Embryonic facial prominence (tissue), 1 donor: Measurements from ENCODE around the gene PCSK4.
"Not testable (repeated sequence)": the region's sequence is repeated elsewhere in the genome, so short reads cannot be mapped to it uniquely, and the experiment has no call there.

ENCODE experiments used
- DNase-seq: peaks from one replicate; pipeline ENCODE4 v3.0.0-alpha.2; 2016; ENCODE audit errors: extremely low spot score

The PCSK4 gene

DNA sequence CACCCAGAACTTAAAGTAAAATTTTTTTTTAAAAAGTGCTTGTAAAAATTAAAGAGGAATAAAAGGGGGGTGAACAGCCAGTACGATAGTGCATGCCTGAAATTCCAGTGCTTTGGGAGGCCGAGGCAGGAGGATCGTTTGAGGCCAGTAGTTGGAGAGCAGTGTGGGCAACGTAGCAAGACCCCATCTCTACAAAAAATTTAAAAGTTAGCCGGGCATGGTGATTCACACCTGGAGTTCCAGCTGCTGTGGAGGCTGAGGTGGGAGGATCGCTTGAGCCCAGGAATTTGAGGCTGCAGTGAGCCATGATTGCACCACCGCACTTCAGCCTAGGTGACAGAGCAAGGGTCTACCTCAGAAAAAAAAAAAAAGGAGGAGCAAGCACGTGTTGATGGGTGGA is 14.9 kb upstream of the PCSK4 start:
- DNase-seq: no peak

DNA sequence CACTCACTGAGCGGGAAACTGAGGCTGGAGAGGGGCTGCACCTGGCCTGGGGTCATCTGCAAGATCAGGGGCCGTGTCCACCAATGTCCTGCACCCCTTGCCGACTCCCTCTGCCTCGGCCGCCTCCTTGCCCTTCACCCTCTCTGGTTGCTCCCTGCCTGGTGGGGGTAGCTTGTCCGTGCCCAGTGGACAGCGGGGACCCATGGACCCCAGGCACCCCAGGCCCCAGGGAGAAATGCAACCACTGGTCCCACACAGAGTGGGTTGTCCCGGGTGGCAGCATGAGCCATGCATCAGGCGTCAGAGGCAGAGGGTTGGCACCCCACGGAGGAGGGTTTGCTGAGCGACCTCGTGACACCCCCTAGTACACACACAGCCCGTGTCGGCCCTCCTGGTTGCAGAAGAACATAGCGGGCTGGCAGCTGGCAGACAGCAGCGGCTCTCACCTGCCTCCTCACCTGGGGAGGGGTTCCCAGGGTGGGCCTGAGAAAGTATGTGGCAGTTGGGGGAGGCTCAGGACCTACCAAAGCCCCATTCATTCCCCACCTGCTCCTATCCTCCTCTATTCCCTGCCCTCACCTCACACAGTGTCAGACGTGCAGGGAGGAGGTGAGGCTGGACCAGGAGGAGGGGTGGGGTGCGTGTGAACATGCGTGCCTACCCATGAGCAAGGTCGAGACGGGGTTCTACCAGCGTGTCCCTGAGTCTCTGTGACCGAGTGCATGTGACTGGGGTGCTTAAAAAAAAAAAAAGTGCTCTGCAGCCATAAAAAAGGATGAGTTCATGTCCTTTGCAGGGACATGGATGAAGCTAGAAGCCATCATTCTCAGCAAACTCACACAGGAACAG is 14.0 kb upstream of the PCSK4 start:
- DNase-seq: no peak

DNA sequence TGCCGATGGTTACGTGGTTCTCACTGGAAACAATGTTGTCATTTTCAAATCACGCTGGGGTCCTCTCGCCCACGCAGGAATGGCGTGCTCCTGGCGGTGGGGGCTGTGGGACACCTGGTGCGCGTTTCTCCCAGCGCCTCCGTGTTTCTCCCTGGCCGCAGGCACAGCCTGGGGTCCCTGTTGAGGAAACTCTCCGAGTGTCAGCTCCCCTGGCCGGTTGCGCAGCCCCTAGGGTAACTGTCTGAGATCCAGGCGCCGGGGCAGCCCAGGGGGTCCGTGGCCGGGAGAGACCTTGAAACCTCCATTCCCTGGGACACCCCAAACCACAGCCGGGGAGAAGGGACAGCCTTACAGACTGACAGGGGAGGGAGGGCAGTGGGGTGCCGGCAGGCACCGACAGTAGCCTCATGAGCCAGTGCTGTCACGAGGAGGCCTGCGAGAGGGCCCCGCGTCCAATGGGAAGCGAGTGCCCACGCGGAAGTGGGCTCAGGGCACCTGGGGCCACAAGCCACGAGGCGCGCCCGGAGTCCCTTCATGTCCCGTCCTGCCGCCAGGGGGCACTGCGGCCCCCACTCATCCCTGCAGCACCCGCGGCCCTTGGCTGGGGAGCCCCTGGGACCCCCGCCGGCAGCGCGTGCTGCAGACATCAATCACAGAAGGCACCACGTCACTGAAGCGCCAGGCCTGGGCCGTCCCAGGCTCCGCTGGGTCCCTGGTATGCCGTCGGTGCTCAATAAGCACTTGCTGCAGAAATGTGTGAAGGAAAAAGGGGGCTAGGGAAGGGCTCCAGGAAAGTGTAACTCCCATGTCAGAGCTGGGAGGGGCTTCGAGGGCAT is 13.2 kb upstream of the PCSK4 start:
- DNase-seq: no peak

DNA sequence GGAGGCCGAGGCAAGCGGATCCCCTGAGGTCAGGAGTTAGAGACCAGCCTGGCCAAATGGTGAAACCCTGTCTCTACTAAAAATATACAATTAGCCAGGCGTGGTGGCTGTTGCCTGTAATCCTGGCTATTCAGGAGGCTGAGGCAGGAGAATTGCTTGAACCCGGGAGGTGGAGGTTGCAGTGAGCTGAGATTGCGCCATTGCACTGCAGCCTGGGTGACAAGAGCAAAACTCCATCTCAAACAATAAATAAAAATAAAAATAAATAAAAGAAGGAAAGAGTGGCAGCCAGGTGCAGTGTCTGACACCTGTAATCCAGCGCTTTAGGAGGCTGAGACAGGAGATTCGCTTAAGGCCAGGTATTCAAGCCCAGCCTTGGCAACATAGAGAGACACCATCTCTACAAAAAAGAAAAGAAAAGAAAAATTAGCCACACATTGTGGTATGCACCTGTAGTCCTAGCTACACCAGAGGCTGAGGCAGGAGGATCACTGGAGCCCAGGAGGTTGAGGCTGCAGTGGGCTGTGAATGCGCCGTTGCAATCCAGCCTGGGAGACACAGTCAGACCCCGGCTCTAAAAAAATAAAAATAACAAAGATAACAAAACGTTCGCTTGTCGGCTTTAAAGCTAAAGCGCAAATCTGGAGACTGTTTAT is 12.4 kb upstream of the PCSK4 start:
- no peak for DNase-seq

DNA sequence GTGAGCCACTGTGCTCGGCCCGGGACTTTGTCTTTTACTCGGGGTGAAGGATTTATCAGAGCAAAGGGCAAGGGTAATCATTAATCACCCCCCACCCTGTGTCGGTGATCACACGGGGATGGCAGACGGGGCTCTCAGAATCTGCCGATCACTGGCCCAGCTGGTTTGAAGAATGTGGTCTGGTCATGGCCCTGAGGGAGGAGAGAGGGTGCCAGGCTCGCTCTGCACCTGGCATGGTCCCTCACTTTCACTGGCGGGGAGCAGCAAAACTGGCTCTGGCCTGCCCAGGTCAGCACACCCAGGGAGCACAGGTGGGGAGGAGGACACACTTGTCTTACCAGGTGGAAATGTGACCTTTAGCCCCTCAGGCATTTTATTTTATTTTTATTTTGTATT is 11.0 kb upstream of the PCSK4 start:
- no peak for DNase-seq

DNA sequence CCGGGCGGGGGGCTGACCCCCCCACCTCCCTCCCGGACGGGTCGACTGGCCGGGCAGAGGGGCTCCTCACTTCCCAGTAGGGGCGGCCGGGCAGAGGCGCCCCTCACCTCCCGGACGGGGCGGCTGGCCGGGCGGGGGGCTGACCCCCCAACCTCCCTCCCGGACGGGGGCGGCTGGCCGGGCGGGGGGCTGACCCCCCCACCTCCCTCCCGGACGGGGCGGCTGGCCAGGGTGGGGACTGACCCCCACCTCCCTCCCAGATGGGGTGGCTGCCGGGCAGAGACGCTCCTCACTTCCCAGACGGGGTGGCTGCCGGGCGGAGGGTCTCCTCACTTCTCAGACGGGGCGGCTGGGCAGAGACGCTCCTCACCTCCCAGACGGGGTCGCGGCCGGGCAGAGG is 9.1 kb upstream of the PCSK4 start:
- not testable (repeated sequence) for DNase-seq

DNA sequence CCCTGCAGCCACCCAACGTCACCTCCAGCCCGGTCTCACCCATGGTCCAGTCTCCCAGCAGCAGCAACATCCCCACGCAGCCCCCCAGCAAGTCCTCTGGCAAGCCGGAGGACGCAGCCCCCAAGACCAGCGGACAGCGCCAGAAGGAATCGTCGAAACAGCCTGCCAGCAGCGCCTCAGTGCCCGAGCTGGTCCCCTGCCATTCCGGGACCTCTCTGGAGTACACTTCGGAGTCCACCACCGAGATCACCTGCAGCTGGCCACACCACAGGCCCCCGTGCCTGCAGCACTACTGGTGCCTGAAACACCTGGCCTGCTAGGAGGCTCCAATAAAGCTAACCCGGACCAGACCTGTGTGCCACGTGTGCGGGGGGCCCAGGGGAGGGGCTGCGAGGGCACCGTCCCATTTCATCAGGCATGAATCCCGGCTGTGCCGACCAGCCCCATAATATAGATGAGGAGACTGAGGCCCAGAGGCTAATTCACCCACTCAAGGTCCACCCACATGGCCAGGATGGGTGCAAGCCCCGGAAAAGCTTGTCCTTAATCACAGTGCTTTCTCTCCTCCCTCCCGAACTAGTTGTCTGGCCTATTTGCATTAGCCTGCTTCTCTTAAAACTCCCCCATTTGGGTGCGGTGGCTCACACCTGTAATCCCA is 7.6 kb upstream of the PCSK4 start:
- no peak for DNase-seq

DNA sequence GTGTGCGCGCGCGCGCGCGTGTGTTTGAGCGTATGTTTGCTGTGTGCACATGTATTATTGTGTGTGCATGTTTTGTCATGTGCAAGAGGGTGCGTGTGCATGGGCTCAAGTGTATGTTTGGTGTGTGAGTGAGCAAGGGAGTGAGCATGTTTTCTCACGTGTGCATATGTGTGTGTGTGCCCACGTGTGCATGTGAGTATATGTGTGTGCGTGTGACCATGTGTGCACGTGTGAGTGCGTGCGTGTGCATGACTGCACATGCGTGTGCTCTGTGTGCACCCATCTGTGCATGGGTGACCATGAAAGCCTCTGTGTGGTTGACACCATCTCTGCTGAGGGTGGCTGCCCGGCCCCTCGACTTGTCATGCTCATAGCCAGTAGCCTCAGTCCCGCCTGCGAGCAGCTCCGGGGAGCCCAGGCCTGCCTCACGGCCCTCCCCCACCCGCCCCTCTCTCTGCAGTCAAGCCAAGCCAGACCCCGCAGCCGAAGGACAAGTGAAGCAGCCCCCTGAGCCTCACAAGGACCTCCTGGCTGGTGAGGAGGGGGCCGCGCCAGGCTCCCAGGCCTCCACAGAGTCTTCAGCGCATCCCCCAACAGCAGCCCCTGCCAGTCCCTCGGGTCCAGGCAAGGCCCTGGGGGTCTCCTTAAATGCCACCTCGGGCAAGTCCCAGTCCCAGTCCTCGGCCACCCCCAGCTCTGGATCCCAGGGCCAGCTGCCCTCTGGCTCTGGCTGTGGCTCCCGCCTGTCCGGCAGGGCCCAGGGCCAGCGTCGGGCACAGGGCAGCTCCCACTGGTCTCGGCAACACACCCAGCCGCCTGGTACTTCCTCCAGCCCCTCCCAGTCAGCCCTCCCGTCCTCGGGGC is 6.8 kb upstream of the PCSK4 start:
- DNase-seq: no peak

DNA sequence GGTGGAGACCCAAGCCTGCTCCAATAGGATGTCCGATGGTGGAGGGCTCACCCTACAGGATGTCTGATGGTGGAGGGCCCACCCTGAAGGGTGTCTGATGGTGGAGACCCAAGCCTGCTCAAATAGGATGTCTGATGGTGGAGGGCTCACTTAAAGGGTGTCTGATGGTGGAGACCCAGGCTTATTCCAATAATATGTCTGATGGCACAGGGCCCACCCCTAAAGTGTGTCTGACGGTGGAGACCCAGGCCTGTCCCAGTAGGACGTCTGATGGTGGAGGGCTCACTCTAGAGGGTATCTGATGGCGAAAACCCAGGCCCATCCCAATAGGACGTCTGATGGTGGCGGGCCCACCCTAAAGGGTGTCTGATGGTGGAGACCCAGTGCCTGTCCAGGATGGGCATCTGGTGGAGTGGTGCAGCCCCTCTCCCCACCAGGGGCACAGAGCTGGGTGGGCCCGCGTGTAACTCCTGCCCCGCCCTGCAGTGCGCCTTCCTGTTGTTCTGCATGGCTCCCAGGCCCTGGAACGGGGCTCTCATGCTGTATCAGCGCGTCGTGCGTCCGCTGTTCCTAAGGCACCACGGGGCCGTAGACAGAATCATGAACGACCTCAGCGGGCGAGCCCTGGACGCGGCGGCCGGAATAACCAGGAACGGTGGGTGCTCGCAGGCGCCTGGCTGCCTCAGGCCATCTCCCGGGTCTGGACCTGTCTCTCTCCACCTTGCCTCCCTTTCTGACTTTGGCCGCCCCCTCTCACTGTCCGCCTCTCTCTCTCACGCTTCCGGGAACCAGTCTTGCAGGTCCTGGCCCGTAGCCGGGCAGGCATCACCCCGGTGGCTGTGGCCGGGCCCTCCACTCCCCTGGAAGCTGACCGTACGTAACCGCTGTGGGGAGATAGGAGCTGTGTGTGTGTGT is 5.9 kb upstream of the PCSK4 start:
- DNase-seq: no peak

DNA sequence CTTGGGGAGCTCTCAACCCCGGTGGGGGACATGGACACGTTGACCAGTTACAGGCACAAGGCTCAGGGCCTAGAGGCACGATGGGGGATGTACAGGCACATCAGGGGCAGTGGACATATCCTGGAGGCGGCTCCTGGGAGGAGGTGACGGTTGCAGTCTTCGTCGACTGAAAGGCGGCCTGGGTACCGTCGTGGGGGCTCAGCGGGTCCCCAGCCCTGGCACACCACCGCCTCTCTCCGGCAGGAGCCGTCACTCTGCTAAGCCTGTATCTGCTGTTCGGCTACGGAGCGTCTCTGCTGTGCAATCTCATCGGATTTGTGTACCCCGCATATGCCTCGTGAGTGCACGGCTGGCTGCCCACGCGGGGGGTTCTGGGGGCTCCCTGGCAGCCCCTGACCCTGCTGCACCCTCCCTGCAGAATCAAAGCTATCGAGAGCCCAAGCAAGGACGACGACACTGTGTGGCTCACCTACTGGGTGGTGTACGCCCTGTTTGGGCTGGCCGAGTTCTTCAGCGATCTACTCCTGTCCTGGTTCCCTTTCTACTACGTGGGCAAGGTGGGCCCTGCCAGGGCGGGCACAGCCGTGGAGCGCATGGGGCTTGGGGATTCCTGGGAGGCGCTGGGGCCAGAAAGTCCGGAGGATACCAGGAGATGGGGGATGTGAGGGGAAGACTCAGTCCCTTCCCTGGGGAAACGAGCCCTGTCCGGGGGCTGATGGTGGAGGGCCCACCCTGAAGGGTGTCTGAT is 5.1 kb upstream of the PCSK4 start:
- DNase-seq: no peak

DNA sequence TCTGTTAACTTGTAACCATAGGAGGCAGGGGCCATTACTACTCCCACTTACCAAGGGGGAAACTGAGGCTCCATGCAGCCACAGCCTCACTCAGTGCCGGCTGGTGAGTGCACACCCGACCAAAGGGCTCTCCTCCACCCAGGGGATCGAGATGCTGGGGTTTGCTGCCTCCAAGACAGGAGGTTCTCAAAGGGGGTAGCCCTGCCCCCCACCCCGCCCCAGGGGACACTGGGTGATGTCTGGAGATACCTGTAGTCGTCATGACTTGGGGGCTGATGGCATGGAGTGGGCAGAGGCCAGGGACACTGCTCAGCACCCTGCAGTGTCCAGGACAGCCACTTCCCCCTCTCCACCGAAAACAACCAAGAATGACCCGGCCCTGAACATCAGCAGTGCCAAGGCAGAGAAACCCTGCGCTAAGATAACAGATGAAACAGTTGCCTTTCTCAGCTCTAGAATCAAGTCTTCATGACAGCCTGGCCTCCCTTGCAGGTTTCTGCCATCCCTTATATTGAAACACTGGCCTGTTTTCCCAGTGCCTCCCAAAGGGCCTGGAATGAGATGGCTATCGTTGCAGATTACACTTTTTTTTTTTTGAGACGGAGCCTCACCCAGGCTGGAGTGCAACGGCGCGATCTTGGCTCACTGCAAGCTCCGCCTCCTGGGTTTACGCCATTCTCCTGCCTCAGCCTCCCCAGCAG is 4.1 kb upstream of the PCSK4 start:
- no peak for DNase-seq

DNA sequence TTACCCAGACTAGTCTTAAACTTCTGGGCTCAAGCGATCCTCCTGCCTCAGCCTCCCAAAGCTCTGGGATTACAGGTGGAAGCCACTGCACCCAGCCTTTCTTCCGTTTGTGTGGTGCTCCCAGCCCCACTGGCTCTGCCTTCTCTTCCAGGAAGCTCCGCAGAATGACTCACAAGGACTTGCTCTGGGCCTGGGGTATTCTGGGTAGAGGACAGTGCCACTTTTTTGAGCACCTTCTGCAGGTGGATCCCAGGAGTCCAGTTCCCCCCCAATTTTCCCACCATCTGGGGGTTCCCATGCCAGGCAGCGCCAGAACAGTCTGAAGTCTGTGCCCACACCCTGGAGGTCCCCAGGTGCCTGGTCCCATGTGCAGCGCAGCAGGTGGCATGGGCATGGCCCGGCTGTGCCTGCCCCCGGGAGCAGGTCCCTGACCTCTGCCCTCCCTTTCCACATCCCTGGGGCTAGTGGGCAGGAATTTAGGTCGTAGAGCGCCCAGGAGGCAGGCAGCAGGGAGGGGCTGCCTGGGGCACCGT is 2.4 kb upstream of the PCSK4 start:
- no peak for DNase-seq

DNA sequence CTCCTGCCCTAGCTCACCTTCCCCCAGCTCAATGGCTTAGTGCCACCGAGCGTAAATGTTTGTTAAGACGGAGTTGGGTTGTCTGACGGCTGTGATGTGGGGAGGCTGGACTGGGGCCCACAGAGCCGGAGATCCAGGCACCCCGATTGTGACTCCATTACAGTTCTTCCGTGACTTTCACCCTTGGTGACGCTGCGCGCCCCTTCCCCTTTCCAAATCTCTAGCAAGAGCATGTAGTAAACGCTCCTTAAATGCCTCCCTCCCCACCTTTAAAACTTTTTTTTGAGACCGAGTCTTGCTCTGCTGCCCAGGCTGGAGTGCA is 1.7 kb upstream of the PCSK4 start:
- DNase-seq: no peak

DNA sequence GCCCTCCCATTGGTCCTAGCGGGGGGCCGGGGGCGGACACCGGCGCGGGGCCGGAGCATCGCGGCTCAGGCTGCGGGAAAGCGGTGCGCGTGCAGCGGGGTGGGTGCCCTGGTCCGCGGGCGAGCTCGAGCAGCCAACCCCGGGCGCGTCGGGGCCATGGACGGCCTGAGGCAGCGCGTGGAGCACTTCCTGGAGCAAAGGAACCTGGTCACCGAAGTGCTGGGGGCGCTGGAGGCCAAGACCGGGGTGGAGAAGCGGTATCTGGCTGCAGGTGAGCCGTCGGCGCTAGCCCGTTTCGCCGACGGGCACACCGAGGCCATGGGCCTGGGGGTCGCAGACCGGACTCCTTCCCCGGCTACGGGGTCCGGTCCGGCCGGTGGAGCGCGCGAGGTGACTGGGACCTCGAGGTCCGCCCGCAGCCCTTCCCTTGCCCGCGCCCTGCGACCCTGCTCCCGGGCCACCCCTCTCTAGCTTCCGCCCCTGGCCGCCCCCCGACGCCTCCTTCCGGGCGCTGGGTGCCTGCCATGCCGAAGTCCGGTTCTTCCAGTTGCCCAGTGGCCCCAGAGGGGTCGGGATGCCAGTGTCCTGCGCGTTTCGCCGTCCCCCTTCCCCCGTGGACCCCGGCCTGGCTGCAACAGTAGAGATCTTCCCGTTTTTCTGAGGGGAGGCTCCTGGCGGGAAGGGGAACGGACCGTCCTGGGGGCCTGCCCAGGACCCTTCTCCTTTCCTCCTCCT is 1.1 kb upstream of the PCSK4 start, which contains the start of gene REEP6:
Gene REEP6 (plus strand): TSS at position 68 of the 735 bp plus-strand sequence. CDS start 89 bp downstream, at position 157.
- no peak for DNase-seq

DNA sequence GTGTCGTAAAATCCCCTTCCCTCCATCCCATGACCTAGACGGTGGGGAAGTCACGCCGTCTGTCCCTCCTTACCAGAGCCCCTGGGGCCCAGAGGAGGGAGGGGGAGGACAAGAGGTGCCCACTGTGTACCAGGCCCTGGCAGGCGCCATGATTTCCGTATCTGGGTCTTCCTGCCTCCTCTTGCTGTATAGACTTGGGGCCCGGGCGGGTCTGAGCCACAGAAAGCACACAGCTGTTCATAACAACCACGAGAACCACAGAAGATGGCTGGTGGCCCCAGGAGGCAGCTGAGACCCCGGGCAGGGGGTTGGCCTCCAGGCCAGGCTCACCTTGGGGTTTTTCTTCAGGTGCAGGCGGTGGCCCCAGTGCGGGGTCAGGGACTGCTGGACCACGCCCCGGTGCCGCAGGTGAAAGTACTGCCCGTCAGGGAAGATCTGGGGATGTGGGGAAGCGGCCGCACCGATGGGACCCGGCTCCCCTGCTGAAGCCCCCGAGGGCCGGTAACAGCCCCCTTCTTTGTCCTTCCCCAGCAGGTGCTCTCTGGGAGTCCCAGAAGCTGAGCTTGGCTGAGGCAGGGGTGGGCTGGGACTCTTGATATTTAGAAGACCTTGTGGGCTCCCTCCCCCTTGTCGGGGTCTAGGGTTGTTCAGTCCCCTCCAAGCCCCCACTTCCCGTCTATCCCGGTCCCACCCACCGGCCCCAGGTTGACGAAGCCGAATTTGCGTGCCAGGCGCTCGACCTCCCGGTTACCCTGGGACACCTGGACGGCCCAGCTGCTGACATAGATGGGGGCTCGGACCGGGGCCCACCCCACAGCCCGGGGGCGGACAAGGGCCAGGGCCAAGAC is 463 bp downstream of the PCSK4 start:
- no peak for DNase-seq

DNA sequence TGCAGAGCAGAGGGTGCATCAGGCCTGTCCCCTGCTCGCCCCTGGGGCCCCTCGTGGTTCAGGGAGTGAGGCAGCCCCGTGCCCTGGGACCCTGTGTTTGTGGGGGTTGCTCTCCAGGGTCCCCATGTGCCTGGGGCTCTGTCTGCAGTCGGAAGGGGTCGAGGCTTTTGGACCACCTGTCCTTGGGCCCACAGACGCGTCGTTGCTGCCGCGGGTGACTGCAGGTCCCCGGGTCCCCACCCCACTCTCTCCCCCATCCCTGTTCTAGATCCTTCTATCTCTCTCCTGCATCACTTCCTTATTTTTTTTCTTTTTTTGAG is 1.9 kb downstream of the PCSK4 start:
- DNase-seq: no peak
